AG04449 (cell line): Measurements from ENCODE around the gene DLL3.

Experiments used
- CTCF ChIA-PET: fragments of 350-600 bp; formaldehyde crosslinking; extraction: SDS; loops from one replicate; lab custom pipeline; 2021; ENCODE audit warnings: antibody characterized with exemption; lab: Yijun Ruan, JAX
- POLR2A ChIA-PET: fragments of 400-600, 350-600 bp; formaldehyde crosslinking; extraction: SDS; loops from one replicate; lab custom pipeline; 2020; ENCODE audit warnings: antibody characterized with exemption, inconsistent platforms; lab: Yijun Ruan, JAX
- DNase-seq: peaks from one replicate; pipeline ENCODE4 v3.0.0-alpha.2; 2010; ENCODE audit warnings: low read depth, low spot score
- H3K4me3 ChIP-seq: 2 replicates; pipeline ENCODE4 v1.5.1; 2011; ENCODE audit warnings: low read depth, mild to moderate bottlenecking, control low read depth, low read length
- TF ChIP-seq, protein P1 (sequence below): IDR thresholded peaks from one replicate; pipeline ENCODE4 v1.5.1; 2011; ENCODE audit warnings: mild to moderate bottlenecking, moderate library complexity, low read length, control low read depth, inconsistent platforms; ENCODE audit not compliant: insufficient read depth; ENCODE audit errors: missing control alignments

DLL3 gene

DNA sequence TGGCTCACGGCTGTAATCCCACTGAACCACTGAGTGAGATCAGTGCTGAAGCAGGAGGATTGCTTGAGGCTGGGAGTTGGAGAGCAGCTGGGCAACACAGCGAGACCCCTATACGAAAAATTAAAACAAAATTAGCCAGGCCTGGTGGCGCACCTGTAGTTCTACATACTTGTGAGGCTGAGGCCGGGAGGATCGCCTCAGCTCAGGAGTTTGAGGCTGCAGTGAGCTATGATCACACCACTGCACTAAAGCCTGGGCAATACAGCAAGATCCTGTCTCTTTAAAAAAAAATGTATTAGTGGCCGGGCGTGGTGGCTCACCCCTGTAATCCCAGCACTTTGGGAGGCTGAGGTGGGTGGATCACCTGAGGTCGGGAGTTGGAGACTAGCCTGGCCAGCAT is 9.9 kb downstream of the DLL3 start:
- DNase-seq, result no peak
- ChIA-PET CTCF (interaction anchor here (1.5 to 7.0 kb wide), 2 partner anchors 25 to 28 kb away, joined by 3 to 28 read pairs; partner anchors contain the start of gene EID2B), POLR2A (no interaction called here)
- TF ChIP-seq, protein P1, sequence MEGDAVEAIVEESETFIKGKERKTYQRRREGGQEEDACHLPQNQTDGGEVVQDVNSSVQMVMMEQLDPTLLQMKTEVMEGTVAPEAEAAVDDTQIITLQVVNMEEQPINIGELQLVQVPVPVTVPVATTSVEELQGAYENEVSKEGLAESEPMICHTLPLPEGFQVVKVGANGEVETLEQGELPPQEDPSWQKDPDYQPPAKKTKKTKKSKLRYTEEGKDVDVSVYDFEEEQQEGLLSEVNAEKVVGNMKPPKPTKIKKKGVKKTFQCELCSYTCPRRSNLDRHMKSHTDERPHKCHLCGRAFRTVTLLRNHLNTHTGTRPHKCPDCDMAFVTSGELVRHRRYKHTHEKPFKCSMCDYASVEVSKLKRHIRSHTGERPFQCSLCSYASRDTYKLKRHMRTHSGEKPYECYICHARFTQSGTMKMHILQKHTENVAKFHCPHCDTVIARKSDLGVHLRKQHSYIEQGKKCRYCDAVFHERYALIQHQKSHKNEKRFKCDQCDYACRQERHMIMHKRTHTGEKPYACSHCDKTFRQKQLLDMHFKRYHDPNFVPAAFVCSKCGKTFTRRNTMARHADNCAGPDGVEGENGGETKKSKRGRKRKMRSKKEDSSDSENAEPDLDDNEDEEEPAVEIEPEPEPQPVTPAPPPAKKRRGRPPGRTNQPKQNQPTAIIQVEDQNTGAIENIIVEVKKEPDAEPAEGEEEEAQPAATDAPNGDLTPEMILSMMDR, result no peak
- H3K4me3 ChIP-seq, result no peak overlapping the region

DNA sequence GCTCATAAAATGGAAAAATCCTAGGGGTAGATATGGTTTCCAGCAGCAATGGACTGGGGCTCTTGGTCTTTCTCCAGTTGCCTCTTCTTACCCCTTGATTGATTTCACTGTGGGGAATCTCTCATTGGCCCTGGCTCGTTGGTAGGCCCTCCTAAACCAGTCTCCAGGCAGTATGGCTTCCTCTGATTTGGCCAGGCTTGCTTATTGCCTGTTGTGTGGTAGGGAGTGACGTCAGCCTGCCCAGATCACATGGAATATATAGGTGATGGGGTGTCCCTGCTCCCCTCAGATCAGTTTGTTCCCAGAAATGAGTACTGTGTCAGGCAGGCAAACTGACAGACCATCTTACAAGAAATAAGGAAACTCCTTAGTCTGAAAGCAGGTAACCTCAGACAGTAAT is 10.5 kb downstream of the DLL3 start:
- H3K4me3 ChIP-seq, result no peak overlapping the region
- ChIA-PET CTCF (interaction anchor here (7.0 kb wide), 1 partner anchor 24 kb away, joined by 28 read pairs; the partner anchor contains the start of gene EID2B), POLR2A (no interaction called here)
- no peak for DNase-seq
- TF ChIP-seq, protein P1, result no peak

GRCh38 chr19:39512988-39513387 is 14.2 kb downstream of the DLL3 start:
- TF ChIP-seq, protein P1, result no peak
- DNase-seq, result no peak
- H3K4me3 ChIP-seq, result no peak overlapping the region
- CTCF ChIA-PET, result interaction anchor here (3.6 to 7.0 kb wide), 2 partner anchors 10 to 20 kb away, joined by 15 to 28 read pairs; partner anchors contain the start of gene EID2B
- POLR2A ChIA-PET, result no interaction called here

- POLR2A ChIA-PET, result no interaction called here
- TF ChIP-seq, protein P1, result no peak
- no peak within 1 kb of the TSS; the same call in none of the 2 replicates for H3K4me3 ChIP-seq
- CTCF ChIA-PET, result interaction anchor here (1.1 to 7.0 kb wide), 3 partner anchors 12 to 117 kb away, joined by 3 to 28 read pairs (median 15); partner anchors contain the start of gene EID2B
- no peak for DNase-seq
Observed at GRCh38 chr19:39514840-39515550, 16.2 kb downstream of the DLL3 start, which contains the start of gene SELENOV. Gene SELENOV, plus strand, starts transcription at chr19:39515139. Its CDS starts 74 bp downstream, at chr19:39515213.

DNA sequence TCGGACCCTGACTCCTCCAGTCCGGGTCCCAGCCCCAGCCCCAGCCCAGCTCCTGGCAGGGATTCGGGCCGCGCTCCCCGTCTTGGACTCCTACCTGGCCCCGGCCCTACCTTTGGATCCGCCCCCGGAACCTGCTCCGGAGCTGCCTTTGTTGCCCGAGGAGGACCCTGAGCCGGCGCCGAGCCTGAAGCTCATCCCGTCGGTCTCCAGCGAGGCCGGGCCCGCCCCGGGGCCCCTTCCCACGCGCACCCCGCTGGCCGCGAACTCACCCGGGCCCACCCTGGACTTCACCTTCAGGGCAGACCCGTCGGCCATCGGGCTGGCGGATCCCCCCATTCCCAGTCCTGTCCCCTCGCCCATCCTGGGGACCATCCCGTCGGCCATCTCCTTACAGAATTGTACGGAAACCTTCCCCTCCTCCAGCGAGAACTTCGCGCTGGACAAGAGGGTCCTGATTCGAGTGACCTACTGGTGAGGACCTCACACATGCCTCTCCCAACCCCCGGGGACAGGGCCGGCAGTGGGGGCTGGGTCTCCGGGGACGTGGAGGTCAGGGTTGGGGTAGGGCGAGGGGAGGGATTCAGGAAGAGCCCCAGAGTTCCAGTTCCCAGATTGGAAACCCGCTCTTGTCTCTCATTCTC is 16.9 kb downstream of the DLL3 start:
- ChIA-PET CTCF (interaction anchor here (1.1 to 7.0 kb wide), 3 partner anchors 13 to 118 kb away, joined by 3 to 28 read pairs (median 15); partner anchors contain the start of gene EID2B), POLR2A (no interaction called here)
- DNase-seq, result no peak
- no peak overlapping the region; the same call in none of the 2 replicates for H3K4me3 ChIP-seq
- TF ChIP-seq, protein P1, result no peak

DNA sequence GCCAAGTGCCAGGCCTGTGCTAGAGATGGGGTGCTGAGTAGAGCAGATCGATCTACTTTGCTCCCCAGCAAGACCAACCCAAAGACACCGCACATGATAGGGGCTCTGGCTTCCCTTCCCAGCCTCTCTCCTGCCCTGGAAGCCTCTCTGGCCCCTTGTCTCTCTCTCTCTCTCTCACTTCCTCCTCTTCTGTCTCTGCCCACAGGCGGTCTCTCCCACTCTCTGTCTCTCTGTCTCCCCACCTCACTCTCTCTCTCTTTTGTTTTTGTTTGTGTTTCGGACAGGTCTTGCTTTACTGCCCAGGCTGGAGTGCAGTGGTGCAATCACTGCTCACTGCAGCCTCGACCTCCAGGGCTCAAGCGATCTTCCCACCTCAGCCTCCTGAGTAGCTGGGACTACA is 17.5 kb downstream of the DLL3 start:
- no peak for DNase-seq
- no peak overlapping the region for H3K4me3 ChIP-seq
- TF ChIP-seq, protein P1, result no peak
- ChIA-PET CTCF (interaction anchor here (3.6 kb wide), 1 partner anchor 13 kb away, joined by 15 read pairs; no protein-coding TSS in a partner anchor), POLR2A (no interaction called here)
